Heart left ventricle (tissue), 16 donors: ENCODE data around the gene NR1H2. TPM values are rescaled to one million over a fixed set of nuclear protein-coding genes. Genes with fewer than 3 reads are reported as not detected.

Experiments used
- ATAC-seq, 4 donors: fragments of 200-7000 bp; cut with Tn5 transposase; one replicate each; pipeline ENCODE4 v1.9.1; 2020 to 2022; ENCODE audit warnings: moderate library complexity in 4 of 4, mild to moderate bottlenecking in 3 of 4, moderate number of reproducible peaks in 1 of 4
- DNase-seq, 5 donors: peaks; one replicate each; pipeline ENCODE4 v3.0.0-alpha.2; 2020
- H3K27ac ChIP-seq, 12 donors: fragments of 200-600 bp; sonication (generic) in 4 of 12; one replicate each; pipeline versions ENCODE4 v1.5.0 to v1.8.0; 2016 to 2022; ENCODE audit warnings: mild to moderate bottlenecking in 2 of 12
- H3K27me3 ChIP-seq, 9 donors: fragments of 200-600 bp; sonication (generic) in 2 of 9; one replicate each; pipeline versions ENCODE4 v1.5.1 to v1.8.0; 2016 to 2022; ENCODE audit warnings: mild to moderate bottlenecking in 3 of 9
- H3K36me3 ChIP-seq, 9 donors: fragments of 200-600 bp; sonication (generic) in 2 of 9; one replicate each; pipeline versions ENCODE4 v1.5.0 to v1.8.0; 2018 to 2022; ENCODE audit warnings: mild to moderate bottlenecking in 2 of 9
- H3K4me1 ChIP-seq, 12 donors: fragments of 200-600 bp; sonication (generic) in 4 of 12; one replicate each; pipeline versions ENCODE4 v1.5.0 to v1.8.0; 2016 to 2022; ENCODE audit warnings: mild to moderate bottlenecking in 3 of 12
- H3K4me3 ChIP-seq, 12 donors: fragments of 200-600 bp; sonication (generic) in 4 of 12; one replicate each; pipeline versions ENCODE4 v1.5.0 to v1.8.0; 2017 to 2022; ENCODE audit warnings: mild to moderate bottlenecking in 9 of 12, moderate library complexity in 4 of 12
- H3K9me3 ChIP-seq, 12 donors: fragments of 200-600 bp; sonication (generic) in 4 of 12; one replicate each; pipeline versions ENCODE4 v1.5.0 to v1.8.0; 2016 to 2022; ENCODE audit warnings: mild to moderate bottlenecking in 1 of 12
- CTCF ChIP-seq, 12 donors: fragments of 200-600 bp; sonication (generic) in 4 of 12; IDR thresholded peaks; one replicate each; pipeline versions ENCODE4 v1.5.0 to v1.8.0; 2018 to 2022; ENCODE audit warnings: antibody characterized with exemption in 12 of 12, mild to moderate bottlenecking in 5 of 12
- POLR2A ChIP-seq, 2 donors: fragments of 450-650 bp; IDR thresholded peaks; one replicate each; pipeline ENCODE4 v1.6.1; 2017; ENCODE audit warnings: antibody characterized with exemption in 2 of 2, mild to moderate bottlenecking in 2 of 2, moderate library complexity in 2 of 2
- WGBS, 4 donors: extraction: QIAGEN DNeasy Blood & Tissue Kit in 2 of 4; methylation state at CpG; one replicate each; pipeline versions ENCODE4 v1.1.5 to v1.1.7; 2013 to 2018; 5-methylcytosine and 5-hydroxymethylcytosine counted together
- intact Hi-C, 10 donors: fragments of 100-400 bp; cut with DNase I; formaldehyde crosslinking; loops; one replicate each; pipeline versions ENCODE4 v1.11.1 to v1.14.2; 2022
- polyA plus RNA-seq, 2 donors: library from polyadenylated mRNA; stranded (reverse); fragments of 200-250 nt; gene quantifications; one replicate each; pipeline ENCODE4 v1.2.3, GENCODE V29; 2013
- total RNA-seq, 9 donors: library from RNA; depleted of rRNA in 2 of 9; stranded (reverse); fragments of >200 nt in 2 of 9; fragmentation: NEBNext Ultra II Directional in 3 of 9; extraction: Animal tissue kit (Norgen Biotek cat#: 25700) in 3 of 9; gene quantifications; one replicate each; pipeline versions ENCODE4 v1.1.0 to v1.2.4, GENCODE V29; 2016 to 2023
- donor health status: ischemic (EF 13 %, LVEDD 7.1; RV severe dilation, severe dysfunction).
- donor health status: healthy with polysubstance abuse.
- donor health status: DM: no; HTN: yes; CAD: no.
- donor health status: DM: no; HTN: no; CAD: no.
- donor health status: ischemic (EF 25% LVEDD 6.9; RV normal size, moderate dysfunction).
- donor health status: ischemic (EF 25% LVEDD 5.7; RV mildly dilated, moderate dysfunction).
- donor health status: healthy.
- donor health status: DM: yes; HTN: yes; CAD: no.
- donor health status: ischemic (EF 35%, LVEDD 5.7; RV mildly dilated, moderate dysfunction).
- donor health status: nonischemic (EF 11% LVEDD 7.7; RV severe dilation, severe dysfunction).
- donor health status: DM: yes; HTN: yes; CAD: no.
- donor health status: PGD.
- donor health status: ischemic (EF 29% LVEDD 5.4; RV normal size, mild dysfunction).
- donor health status: nonischemic (EF 23%, LVEDD 6.1; RV moderate dilation, normal function).

The NR1H2 gene
- total and polyA plus RNA-seq, 11 donors: 66.2 to 162 (median 91.5) TPM

GRCh38 chr19:50365434-50366306 lies 10.6 kb upstream of the NR1H2 start, which contains the start of gene NAPSA:
Gene NAPSA (minus strand): TSS chr19:50365639. CDS start chr19:50365621, 18 bp downstream.
- ATAC-seq (no peak), DNase-seq (no peak)
- no peak within 1 kb of the TSS for H3K4me3 ChIP-seq
- intact Hi-C loops: loop anchor here in 9 of 10 donors (5.0 to 10.0 kb wide), 5 partner anchors 47 to 559 kb away; partner anchors contain the start of genes EMC10 (in 2 of the 9) and GARIN5A (in 2 of the 9)
- peaks cover 0 to 14% (median 0%) of the 10 kb centered on the region in 12 donors for H3K4me1 ChIP-seq
- 85 to 88% (median 85%) methylated on average over 11 of the region's 11 CpGs for whole genome bisulfite sequencing, 4 donors
- TF ChIP-seq CTCF (IDR thresholded peaks at IDR 0.05) (no peak), POLR2A (IDR thresholded peaks at IDR 0.05) (no peak)
- H3K27me3 ChIP-seq: no peaks in the 10 kb centered on the region
- no peaks in the 10 kb centered on the region for H3K36me3 ChIP-seq
- no peak within 1 kb of the TSS for H3K27ac ChIP-seq
- no peaks in the 10 kb centered on the region for H3K9me3 ChIP-seq

DNA sequence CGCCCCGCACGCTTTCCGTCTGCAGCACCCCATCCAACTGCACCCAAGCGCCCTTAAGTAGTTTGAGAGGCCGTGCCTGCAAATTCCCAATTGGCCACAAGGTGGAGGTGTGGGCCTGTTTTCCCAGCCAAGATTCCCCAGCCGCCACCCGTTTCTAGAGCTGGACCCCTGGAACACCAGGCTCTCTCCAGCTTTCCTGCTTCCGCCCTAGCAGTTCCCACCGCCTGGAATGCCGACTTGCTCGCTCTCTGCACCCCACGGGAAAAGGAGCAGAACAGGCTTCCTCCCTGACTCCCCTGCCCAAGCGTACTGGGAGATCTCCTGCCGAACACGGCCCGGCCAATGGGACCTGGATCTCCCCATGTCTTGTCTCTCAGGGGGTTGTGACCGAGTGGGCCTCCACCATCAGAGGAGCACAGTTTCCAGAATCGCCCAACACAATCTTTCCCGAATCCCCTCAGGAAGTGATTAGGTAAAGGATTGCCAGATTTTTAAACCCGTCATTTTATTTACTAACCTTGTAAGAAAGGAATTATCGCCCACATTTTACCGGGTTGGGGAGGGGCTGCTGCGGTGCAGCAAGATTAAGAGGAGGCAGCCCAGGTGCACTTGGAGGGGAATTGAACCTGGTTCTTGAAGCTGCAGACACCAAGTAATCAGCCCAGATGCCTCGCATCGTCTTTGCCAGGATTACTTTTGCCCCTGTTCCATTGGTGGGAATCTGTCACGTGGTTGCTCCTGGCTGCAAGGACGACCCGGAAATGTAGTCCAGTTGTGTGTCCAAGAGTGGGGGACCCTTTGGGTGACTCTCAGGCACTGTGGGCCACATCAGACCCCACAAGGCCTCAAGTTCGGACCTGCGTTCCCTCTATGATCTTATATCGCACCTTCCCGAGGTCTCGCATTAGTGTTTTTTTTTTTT lies 7.3 kb upstream of the NR1H2 start:
- peak overlapping the region in 11 of 12 donors; percentile 60 to 85 (median 80) for H3K27ac ChIP-seq
- DNase-seq: peak; percentile 85 to 89 (median 88)
- WGBS, 4 donors: 7 to 22% (median 9%) methylated on average over 16 to 34 of the region's 34 CpGs
- H3K9me3 ChIP-seq: no peaks in the 10 kb centered on the region
- no peaks in the 10 kb centered on the region for H3K36me3 ChIP-seq
- TF ChIP-seq CTCF (IDR thresholded peaks at IDR 0.05) (peak; percentile 82 to 97 (median 87)), POLR2A (IDR thresholded peaks at IDR 0.05) (no peak)
- peak; percentile 91 to 97 (median 93) for ATAC-seq
- peak overlapping the region; percentile 52 to 87 (median 70) for H3K4me3 ChIP-seq
- peaks cover 0 to 14% (median 0%) of the 10 kb centered on the region in 12 donors for H3K4me1 ChIP-seq
- H3K27me3 ChIP-seq: no peaks in the 10 kb centered on the region
- intact Hi-C loops: loop anchor here (1.0 to 10.0 kb wide), 11 partner anchors 43 to 556 kb away; partner anchors contain the start of genes EMC10 (in 2 of the 10) and GARIN5A (in 2 of the 10)

GRCh38 chr19:50371914-50372475 lies 4.3 kb upstream of the NR1H2 start:
- WGBS, 4 donors: 81 to 86% (median 84%) methylated on average over 10 of the region's 10 CpGs
- intact Hi-C loops: loop anchor here in 3 of 10 donors (10.0 kb wide), 2 partner anchors 433 to 733 kb away; partner anchors contain the start of gene CTU1 (in 2 of the 3)
- Histone ChIP-seq H3K27ac (peak overlapping the region in 1 of 12 donors; percentile 15), H3K9me3 (no peaks in the 10 kb centered on the region), H3K36me3 (no peaks in the 10 kb centered on the region), H3K4me3 (no peak overlapping the region), H3K4me1 (peaks cover 0 to 21% (median 8%) of the 10 kb centered on the region in 12 donors), H3K27me3 (no peaks in the 10 kb centered on the region)
- DNase-seq: no peak
- TF ChIP-seq CTCF (IDR thresholded peaks at IDR 0.05): no peak
- no peak for TF ChIP-seq POLR2A (IDR thresholded peaks at IDR 0.05)
- no peak for ATAC-seq
